Liver (tissue), 9 donors: ENCODE results near the gene COMMD10. TPM values are rescaled to one million over a fixed set of nuclear protein-coding genes. Genes with fewer than 3 reads are reported as not detected.

Experiments used
- DNase-seq: peaks from one replicate; pipeline ENCODE4 v3.0.0-alpha.2; 2017; ENCODE audit warnings: low spot score
- H3K27ac ChIP-seq, 2 donors: one replicate each; pipeline ENCODE4 v1.7.0; 2013; ENCODE audit warnings: inconsistent platforms in 2 of 2, low read length in 2 of 2, control low read depth in 1 of 2, low read depth in 1 of 2, mild to moderate bottlenecking in 1 of 2
- H3K27me3 ChIP-seq, 4 donors: one replicate each; pipeline versions ENCODE4 v1.6.1 to v1.7.0; 2013; ENCODE audit warnings: low read length in 3 of 4, inconsistent platforms in 1 of 4, mild to moderate bottlenecking in 1 of 4, moderate library complexity in 1 of 4; ENCODE audit not compliant: control insufficient read depth in 4 of 4, insufficient read depth in 4 of 4
- H3K36me3 ChIP-seq, 4 donors: one replicate each; pipeline versions ENCODE4 v1.6.1 to v1.7.0; 2013; ENCODE audit warnings: low read length in 3 of 4, mild to moderate bottlenecking in 3 of 4, low read depth in 1 of 4, moderate library complexity in 1 of 4; ENCODE audit not compliant: control insufficient read depth in 4 of 4, insufficient read depth in 3 of 4
- H3K4me1 ChIP-seq, 4 donors: one replicate each; pipeline versions ENCODE4 v1.6.1 to v1.7.0; 2013; ENCODE audit warnings: low read length in 3 of 4, mild to moderate bottlenecking in 3 of 4, moderate library complexity in 1 of 4; ENCODE audit not compliant: control insufficient read depth in 4 of 4, insufficient read depth in 4 of 4
- H3K4me3 ChIP-seq, 3 donors: one replicate each; pipeline versions ENCODE4 v1.6.1 to v1.7.0; 2013; ENCODE audit warnings: low read length in 3 of 3, control low read depth in 1 of 3, low read depth in 1 of 3, mild to moderate bottlenecking in 1 of 3
- H3K9ac ChIP-seq, 2 donors: one replicate each; pipeline ENCODE4 v1.7.0; 2013; ENCODE audit warnings: low read length in 2 of 2, mild to moderate bottlenecking in 2 of 2, moderate library complexity in 2 of 2, control low read depth in 1 of 2, low read depth in 1 of 2
- H3K9me3 ChIP-seq, 4 donors: one replicate each; pipeline versions ENCODE4 v1.6.1 to v1.7.0; 2013; ENCODE audit warnings: low read length in 3 of 4; ENCODE audit not compliant: control insufficient read depth in 4 of 4
- CTCF ChIP-seq: fragments of 150-350 bp; IDR thresholded peaks from 2 replicates; pipeline ENCODE4 v1.5.1; 2017; ENCODE audit warnings: improper control_type of control experiment, low read depth, low read length; ENCODE audit not compliant: missing input control
- EGR1 ChIP-seq, 2 donors: IDR thresholded peaks; 2 replicates each; pipeline ENCODE4 v1.6.1; 2016 to 2018; ENCODE audit warnings: antibody characterized with exemption in 2 of 2, low read depth in 2 of 2
- FOXA1 ChIP-seq: IDR thresholded peaks from 2 replicates; pipeline ENCODE4 v1.6.1; 2016; ENCODE audit warnings: antibody characterized with exemption
- FOXA2 ChIP-seq: IDR thresholded peaks from 2 replicates; pipeline ENCODE4 v1.6.1; 2016; ENCODE audit warnings: antibody characterized with exemption
- GABPA ChIP-seq, 2 donors: IDR thresholded peaks in 1 of 2; conservative IDR thresholded peaks in 1 of 2; 2 replicates each; pipeline ENCODE4 v1.6.1; 2016; ENCODE audit warnings: antibody characterized with exemption in 2 of 2, mild to moderate bottlenecking in 1 of 2, moderate library complexity in 1 of 2
- HNF4A ChIP-seq, 2 donors: conservative IDR thresholded peaks; 2 replicates each; pipeline ENCODE4 v1.6.1; 2016; ENCODE audit warnings: antibody characterized with exemption in 2 of 2, mild to moderate bottlenecking in 2 of 2
- HNF4G ChIP-seq: IDR thresholded peaks from 2 replicates; pipeline ENCODE4 v1.6.1; 2016; ENCODE audit warnings: antibody characterized with exemption
- JUND ChIP-seq, 2 donors: IDR thresholded peaks; 2 replicates each; pipeline ENCODE4 v1.6.1; 2016; ENCODE audit warnings: antibody characterized with exemption in 2 of 2
- MAX ChIP-seq: IDR thresholded peaks from 2 replicates; pipeline ENCODE4 v1.6.1; 2016; ENCODE audit warnings: antibody characterized with exemption
- NR2F2 ChIP-seq: IDR thresholded peaks from 2 replicates; pipeline ENCODE4 v1.6.1; 2016; ENCODE audit warnings: antibody characterized with exemption
- RAD21 ChIP-seq, 2 donors: IDR thresholded peaks; 2 replicates each; pipeline ENCODE4 v1.6.1; 2016; ENCODE audit warnings: antibody characterized with exemption in 2 of 2, mild to moderate bottlenecking in 2 of 2
- RXRA ChIP-seq, 2 donors: IDR thresholded peaks; 2 replicates each; pipeline ENCODE4 v1.6.1; 2017 to 2018; ENCODE audit warnings: antibody characterized with exemption in 2 of 2, mild to moderate bottlenecking in 1 of 2
- SP1 ChIP-seq: IDR thresholded peaks from 2 replicates; pipeline ENCODE4 v1.6.1; 2018; ENCODE audit warnings: antibody characterized with exemption, mild to moderate bottlenecking
- TAF1 ChIP-seq: conservative IDR thresholded peaks from 2 replicates; pipeline ENCODE4 v1.6.1; 2016; ENCODE audit warnings: antibody characterized with exemption, mild to moderate bottlenecking
- YY1 ChIP-seq: IDR thresholded peaks from 2 replicates; pipeline ENCODE4 v1.6.1; 2016; ENCODE audit warnings: antibody characterized with exemption, mild to moderate bottlenecking
- ZBTB33 ChIP-seq: IDR thresholded peaks from 2 replicates; pipeline ENCODE4 v1.6.1; 2016; ENCODE audit warnings: antibody characterized with exemption
- WGBS: extraction: QIAGEN DNeasy Blood & Tissue Kit; methylation state at CpG from one replicate; pipeline ENCODE4 v1.1.7; 2013; 5-methylcytosine and 5-hydroxymethylcytosine counted together
- polyA plus RNA-seq, 2 donors: library from polyadenylated mRNA; stranded (reverse) in 1 of 2; unstranded in 1 of 2; fragments of 200-250 nt in 1 of 2; fragments of >200 nt in 1 of 2; fragmentation: Nextera tagmentation in 1 of 2; extraction: Ambion mirVana in 1 of 2; gene quantifications; one replicate each; pipeline versions ENCODE4 v1.2.1 to v1.2.3, GENCODE V29; 2013 to 2015
- total RNA-seq, 2 donors: library from RNA; depleted of rRNA; stranded (reverse); fragments of >200 nt; gene quantifications; one replicate each; pipeline ENCODE4 v1.2.3, GENCODE V29; 2014
- TF ChIP-seq, protein P1 (sequence below): IDR thresholded peaks from 2 replicates; pipeline ENCODE4 v1.6.1; 2016; ENCODE audit warnings: antibody characterized with exemption
- TF ChIP-seq, protein P2 (sequence below): IDR thresholded peaks from 2 replicates; pipeline ENCODE4 v1.6.1; 2016; ENCODE audit warnings: antibody characterized with exemption, mild to moderate bottlenecking
- donor health status: healthy.
- donor health status: healthy.
- donor health status: healthy.
- donor health status: healthy.
- donor health status: healthy.

Gene COMMD10
- total and polyA plus RNA-seq, 4 donors = 8.9 to 30.5 (median 19.3) TPM

GRCh38 chr5:116130471-116130870, 45.6 kb downstream of the COMMD10 start:
- 46% methylated on average over 2 of the region's 2 CpGs for WGBS
- no peak for DNase-seq
- no peak overlapping the region for H3K4me3 ChIP-seq
- no peaks in the 10 kb centered on the region for H3K9me3 ChIP-seq
- no peaks in the 10 kb centered on the region for H3K36me3 ChIP-seq
- TF ChIP-seq JUND (IDR thresholded peaks at IDR 0.05) (no peak), MAX (no peak), SP1 (no peak), NR2F2 (no peak), YY1 (no peak), RAD21 (IDR thresholded peaks at IDR 0.05) (no peak), FOXA2 (no peak), GABPA (IDR thresholded peaks at IDR 0.05 in 1 of 2, conservative IDR thresholded peaks at IDR 0.05 in 1 of 2) (no peak), TAF1 (no peak), FOXA1 (no peak), HNF4G (no peak), RXRA (IDR thresholded peaks at IDR 0.05) (no peak), ZBTB33 (no peak), HNF4A (conservative IDR thresholded peaks at IDR 0.05) (no peak), CTCF (no peak), EGR1 (IDR thresholded peaks at IDR 0.05; ENCODE audit: low read depth in 2 of 2) (no peak)
- TF ChIP-seq, protein P1, sequence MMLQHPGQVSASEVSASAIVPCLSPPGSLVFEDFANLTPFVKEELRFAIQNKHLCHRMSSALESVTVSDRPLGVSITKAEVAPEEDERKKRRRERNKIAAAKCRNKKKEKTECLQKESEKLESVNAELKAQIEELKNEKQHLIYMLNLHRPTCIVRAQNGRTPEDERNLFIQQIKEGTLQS = no peak
- TF ChIP-seq, protein P2, sequence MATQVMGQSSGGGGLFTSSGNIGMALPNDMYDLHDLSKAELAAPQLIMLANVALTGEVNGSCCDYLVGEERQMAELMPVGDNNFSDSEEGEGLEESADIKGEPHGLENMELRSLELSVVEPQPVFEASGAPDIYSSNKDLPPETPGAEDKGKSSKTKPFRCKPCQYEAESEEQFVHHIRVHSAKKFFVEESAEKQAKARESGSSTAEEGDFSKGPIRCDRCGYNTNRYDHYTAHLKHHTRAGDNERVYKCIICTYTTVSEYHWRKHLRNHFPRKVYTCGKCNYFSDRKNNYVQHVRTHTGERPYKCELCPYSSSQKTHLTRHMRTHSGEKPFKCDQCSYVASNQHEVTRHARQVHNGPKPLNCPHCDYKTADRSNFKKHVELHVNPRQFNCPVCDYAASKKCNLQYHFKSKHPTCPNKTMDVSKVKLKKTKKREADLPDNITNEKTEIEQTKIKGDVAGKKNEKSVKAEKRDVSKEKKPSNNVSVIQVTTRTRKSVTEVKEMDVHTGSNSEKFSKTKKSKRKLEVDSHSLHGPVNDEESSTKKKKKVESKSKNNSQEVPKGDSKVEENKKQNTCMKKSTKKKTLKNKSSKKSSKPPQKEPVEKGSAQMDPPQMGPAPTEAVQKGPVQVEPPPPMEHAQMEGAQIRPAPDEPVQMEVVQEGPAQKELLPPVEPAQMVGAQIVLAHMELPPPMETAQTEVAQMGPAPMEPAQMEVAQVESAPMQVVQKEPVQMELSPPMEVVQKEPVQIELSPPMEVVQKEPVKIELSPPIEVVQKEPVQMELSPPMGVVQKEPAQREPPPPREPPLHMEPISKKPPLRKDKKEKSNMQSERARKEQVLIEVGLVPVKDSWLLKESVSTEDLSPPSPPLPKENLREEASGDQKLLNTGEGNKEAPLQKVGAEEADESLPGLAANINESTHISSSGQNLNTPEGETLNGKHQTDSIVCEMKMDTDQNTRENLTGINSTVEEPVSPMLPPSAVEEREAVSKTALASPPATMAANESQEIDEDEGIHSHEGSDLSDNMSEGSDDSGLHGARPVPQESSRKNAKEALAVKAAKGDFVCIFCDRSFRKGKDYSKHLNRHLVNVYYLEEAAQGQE = no peak
- no peak overlapping the region for H3K27ac ChIP-seq
- H3K9ac ChIP-seq = no peak overlapping the region
- H3K27me3 ChIP-seq = no peaks in the 10 kb centered on the region
- H3K4me1 ChIP-seq = no peaks in the 10 kb centered on the region
